CD4-positive, alpha-beta T cell treated with Interleukin-2 at 100 ng/mL for 4 hours (primary cell): ENCODE results near the gene P4HTM.
"Not testable (repeated sequence)": the region's sequence is repeated elsewhere in the genome, so short reads cannot be mapped to it uniquely, and the experiment has no call there.

Source experiments
- DNase-seq: peaks from one replicate; pipeline ENCODE4 v3.0.0-alpha.2; 2020; ENCODE audit warnings: low spot score

P4HTM gene

GRCh38 chr3:49007771-49008528 lies 17.9 kb downstream of the P4HTM start:
- peak; percentile 92 for DNase-seq

GRCh38 chr3:49008627-49009026 lies 18.6 kb downstream of the P4HTM start:
- DNase-seq, result not testable (repeated sequence)

GRCh38 chr3:49009396-49009795 lies 19.4 kb downstream of the P4HTM start:
- no peak for DNase-seq

- DNase-seq, result no peak
These were observed 22.5 kb downstream of the P4HTM start for GRCh38 chr3:49012441-49013017.

GRCh38 chr3:49013113-49013737 lies 23.2 kb downstream of the P4HTM start:
- no peak for DNase-seq

GRCh38 chr3:49013738-49014660 lies 24.0 kb downstream of the P4HTM start:
- DNase-seq, result peak; percentile 58

GRCh38 chr3:49015072-49015471 lies 25.0 kb downstream of the P4HTM start:
- DNase-seq, result no peak

- DNase-seq, result no peak
These were observed 25.7 kb downstream of the P4HTM start for GRCh38 chr3:49015765-49016164.

- no peak for DNase-seq
These were observed 26.6 kb downstream of the P4HTM start for GRCh38 chr3:49016414-49017228.

- no peak for DNase-seq
These were observed 27.4 kb downstream of the P4HTM start for GRCh38 chr3:49017229-49017970.

GRCh38 chr3:49017971-49018706 lies 28.1 kb downstream of the P4HTM start, which contains the start of gene DALRD3:
Gene DALRD3, minus strand, starts transcription at chr3:49018580. Its CDS starts 16 bp downstream, at chr3:49018564.
- peak; percentile 58 for DNase-seq

- no peak for DNase-seq
These were observed 28.6 kb downstream of the P4HTM start for GRCh38 chr3:49018707-49019006.

GRCh38 chr3:49019941-49020329 lies 29.9 kb downstream of the P4HTM start:
- DNase-seq, result no peak

GRCh38 chr3:49020330-49021212 lies 30.5 kb downstream of the P4HTM start:
- DNase-seq, result peak; percentile 18

- DNase-seq, result peak; percentile 98
These were observed 31.3 kb downstream of the P4HTM start for GRCh38 chr3:49021213-49021812.

GRCh38 chr3:49021813-49022687 lies 32.0 kb downstream of the P4HTM start, which contains the start of gene NDUFAF3:
Gene NDUFAF3, plus strand, starts transcription at chr3:49022121. Its CDS starts 24 bp downstream, at chr3:49022145.
- peak; percentile 93 for DNase-seq

- DNase-seq, result no peak
These were observed 32.7 kb downstream of the P4HTM start for GRCh38 chr3:49022688-49023171.
